Pons (tissue), 1 donor: Measurements from ENCODE around the gene ANKRD13B.
A peak's percentile ranks its signal among the peaks of the same experiment; 100 is the strongest.
"Not testable (repeated sequence)": the region's sequence is repeated elsewhere in the genome, so short reads cannot be mapped to it uniquely, and the experiment has no call there.

ENCODE experiments used
- DNase-seq: peaks from one replicate; pipeline ENCODE4 v3.0.0-alpha.2; 2016; ENCODE audit warnings: low spot score

ANKRD13B gene

DNA sequence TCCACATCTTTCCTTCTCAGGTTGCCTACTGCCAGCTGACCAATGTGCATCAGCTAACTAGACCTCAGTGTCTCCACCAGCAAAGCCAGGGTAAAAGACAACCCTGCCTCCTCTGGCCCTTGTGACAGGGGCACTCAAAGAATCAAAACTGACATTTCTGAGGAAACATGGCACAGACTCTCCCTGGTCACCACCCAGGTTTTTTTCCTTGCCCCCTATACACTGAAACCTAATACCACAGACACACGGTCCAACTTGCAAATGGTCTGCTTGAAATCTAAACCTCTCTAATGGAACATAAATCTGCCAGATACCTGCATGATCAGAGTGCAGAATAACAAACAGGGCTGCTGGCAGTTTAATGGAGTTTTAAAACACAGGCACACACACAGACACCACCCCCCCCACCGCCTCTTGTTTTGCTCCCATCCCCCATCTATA lies 49.3 kb downstream of the ANKRD13B start:
- DNase-seq: no peak

DNA sequence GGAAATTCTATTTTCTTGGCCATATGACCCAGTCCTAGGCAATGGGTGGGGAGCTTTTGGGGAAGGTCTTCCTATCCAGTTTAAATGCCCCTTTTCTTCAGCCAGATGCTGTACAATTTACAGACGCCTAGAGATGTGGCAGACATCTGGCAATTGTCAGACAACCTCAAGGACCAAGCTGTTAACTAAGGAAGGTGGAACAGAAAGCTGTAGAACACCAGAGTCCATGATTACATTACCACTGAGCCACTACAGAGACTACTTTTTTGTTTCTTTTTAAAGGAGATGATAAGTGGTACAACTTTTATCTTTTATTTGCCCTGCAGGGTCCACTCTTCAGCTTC lies 50.9 kb downstream of the ANKRD13B start:
- no peak for DNase-seq

DNA sequence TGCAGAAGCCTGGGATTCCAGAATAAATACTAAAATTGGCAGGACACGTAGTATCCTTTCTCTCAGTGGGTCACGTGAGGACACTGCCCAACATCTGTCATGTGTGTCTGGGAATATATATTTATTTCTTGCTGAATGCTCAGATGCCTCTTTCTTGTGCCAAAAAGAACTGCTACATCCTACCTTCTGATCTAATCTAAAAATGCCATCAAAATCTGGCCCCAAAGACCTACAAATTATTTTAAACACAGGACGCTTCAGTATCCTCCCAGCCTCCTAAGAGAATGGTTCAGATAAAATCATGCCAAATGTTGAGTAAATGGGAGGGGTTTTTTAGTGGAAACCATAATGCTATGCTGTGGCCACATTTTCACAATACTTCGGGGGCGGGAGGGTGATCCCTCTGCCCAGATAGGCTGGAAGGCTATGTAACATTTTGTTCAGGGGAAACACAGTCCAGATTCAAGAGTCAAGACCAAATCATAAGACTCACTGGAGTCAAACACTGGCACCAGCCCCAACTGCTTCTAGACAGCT lies 52.7 kb downstream of the ANKRD13B start:
- no peak for DNase-seq

DNA sequence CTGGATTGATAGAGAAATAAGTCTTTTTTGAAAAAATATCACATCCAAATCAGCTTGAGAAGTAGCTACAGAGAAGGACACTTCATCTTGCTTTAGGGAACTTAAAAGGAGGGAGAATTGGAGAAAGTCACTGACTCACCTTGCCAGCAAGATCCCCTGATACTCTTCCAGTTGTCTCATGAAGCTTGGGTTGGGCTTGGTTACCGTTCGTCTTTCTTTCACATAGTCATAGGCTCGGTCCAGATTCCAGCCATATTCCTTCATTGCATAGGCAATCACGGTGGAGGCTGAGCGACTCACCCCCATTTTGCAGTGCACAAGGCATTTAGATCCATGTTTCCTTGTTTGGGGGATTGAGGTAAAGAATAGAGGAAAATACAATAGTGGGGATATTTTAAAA lies 55.1 kb downstream of the ANKRD13B start:
- no peak for DNase-seq

DNA sequence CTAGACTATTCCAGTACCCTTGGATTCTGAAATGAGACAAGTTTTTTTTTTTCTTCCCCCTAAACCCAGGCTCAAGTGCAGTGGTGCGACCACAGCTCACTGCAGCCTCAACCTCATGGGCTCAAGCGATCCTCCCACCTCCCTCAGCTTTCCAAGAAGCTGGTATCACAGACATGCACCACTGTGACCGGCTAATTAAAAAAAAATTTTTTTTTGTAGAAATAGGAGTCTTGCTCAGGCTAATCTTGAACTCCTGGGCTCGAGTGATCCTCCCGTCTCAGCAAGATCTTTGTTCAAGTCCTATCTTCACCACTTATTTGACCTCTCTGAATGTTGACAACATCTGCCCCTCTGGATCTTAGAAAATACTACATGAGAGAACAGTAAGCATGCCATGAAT lies 56.4 kb downstream of the ANKRD13B start:
- no peak for DNase-seq

DNA sequence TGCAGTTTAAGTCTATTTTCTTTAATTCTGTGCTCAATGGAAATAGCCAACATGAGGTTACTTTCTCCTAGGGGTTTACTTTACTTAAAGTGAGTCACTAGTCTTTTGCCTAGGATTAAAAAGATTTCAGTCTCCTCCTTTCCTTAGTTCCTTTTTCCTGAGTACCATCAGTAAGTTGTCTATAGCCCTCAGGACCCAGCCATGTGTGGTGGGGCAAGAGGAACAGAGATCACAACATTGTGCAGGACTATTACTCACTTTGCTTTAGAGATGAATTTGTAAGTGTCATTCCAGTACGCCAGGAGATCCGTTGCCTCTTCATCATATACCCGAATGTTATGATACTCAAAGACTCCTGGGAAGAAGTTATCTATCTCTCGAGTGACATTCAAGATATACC lies 57.5 kb downstream of the ANKRD13B start:
- DNase-seq: no peak

DNA sequence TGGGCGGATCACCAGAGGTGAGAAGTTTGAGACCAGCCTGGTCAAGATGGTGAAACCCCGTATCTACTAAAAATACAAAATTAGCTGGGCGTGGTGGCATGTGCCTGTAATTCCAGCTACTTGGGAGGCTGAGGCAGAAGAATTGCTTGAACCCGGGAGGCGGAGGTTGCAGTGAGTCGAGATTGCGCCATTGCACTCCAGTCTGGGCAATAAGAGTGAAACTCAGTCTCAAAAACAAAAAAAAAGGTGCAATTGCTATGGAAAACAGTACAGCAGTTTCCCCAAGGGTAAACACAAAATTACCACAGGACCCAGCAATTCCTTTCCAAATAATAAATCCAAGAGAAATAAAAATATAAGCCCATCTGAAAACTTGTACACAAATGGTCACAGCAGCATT lies 59.0 kb downstream of the ANKRD13B start:
- DNase-seq: not testable (repeated sequence)

DNA sequence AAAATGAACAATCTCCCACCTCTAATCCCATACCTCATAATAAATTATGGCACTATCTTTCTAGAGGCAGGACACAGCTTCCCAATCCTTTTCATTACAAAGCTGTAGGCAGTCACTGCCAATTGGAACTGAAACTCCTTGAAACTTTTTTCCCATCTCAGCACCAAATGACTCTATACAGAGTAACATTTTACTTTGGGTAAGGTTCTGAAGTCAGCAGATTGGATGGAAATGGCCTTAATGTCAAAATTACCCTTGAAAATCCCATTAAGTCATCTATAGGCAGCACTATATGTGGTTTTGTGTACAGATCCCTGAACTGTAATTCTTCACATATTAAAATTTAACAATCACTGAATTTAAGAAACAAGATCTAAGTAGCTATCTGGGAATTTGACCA lies 60.0 kb downstream of the ANKRD13B start:
- no peak for DNase-seq

DNA sequence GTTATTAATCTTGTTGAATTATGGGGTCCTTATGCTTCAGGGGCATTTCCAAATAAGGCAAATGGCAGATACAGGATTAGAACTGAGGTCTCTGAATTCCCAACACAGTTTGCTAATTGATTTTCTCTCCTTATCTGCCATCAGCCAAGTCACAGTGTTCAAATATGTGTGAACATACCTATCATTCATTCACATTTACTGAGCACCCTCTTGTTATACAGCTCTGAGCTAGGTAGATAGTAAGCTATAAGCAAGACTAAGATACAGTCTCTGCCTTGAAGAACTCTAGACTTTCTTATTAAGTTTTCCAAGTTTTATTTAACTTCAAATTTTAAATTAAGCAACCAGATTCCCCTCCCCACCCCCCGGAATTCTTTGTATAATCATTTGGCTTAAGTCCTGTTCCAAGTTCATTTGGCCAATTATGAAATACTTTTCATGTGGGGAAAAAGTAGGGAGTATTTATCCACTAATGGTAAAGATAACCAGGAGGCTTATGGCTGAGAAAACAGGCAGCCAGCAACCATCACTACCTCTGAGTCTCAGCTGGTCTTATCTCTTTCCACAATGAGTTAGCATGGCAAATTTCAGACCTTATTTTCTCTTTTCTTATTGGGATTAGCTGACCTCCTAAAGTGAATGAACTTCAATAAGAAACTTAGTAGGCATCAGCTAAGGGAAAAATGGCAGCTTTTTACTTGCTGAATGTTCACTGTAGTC lies 61.2 kb downstream of the ANKRD13B start:
- no peak for DNase-seq

DNA sequence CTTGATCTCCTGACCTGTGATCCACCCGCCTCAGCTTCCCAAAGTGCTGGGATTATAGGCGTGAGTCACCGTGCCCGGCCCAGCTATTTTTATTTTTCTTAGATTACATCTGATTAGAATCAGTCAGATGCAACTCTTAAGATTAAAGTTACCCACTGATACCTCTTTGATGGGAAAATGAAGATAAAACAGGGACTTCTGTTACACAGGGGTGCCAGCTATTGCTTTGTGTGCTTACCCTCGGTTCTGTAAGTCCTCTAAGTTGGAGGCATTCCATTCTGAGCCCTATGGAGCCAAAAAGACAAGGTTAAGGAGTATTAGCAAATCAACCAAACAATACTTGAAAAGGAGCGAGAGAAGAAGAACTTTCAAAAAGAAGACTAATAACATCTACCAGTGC lies 62.4 kb downstream of the ANKRD13B start:
- DNase-seq: no peak

DNA sequence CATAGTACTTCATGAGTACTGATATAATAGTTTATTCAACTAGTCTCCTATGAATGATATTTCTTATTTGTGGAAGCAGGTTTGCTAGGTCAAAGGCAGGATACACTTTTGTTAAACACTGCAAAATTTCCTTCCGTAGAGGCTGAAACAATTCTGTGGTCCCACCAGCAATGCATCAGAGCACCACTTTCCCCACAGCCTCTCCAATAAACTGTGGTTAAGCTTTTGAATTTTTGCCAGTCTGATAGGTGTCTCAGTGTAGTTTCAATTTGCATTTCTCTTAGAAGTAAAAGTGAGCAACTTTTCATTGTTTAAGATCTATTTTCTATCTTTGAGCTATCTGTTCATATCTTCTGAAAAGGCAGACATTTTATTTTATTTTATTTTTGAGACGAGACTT lies 66.2 kb downstream of the ANKRD13B start:
- DNase-seq: no peak

DNA sequence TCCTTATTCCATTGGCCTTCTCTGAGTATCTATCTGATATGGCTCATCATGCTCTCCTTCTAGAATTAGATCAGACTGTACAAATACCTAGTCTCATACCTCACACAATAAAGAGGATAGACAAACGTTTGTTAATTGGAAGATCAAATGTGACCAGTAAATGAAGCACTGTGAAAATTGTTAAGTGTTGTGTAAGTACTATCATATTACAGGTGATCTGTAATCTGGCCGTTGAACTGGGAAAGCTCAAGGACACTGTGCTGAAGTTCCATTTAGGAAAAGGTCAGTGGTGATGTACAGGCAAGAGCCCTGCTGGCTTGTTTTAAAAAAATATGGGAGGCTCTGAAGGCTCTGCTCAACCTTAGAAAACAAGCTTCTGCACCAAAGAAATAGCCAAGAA lies 68.3 kb downstream of the ANKRD13B start:
- no peak for DNase-seq

DNA sequence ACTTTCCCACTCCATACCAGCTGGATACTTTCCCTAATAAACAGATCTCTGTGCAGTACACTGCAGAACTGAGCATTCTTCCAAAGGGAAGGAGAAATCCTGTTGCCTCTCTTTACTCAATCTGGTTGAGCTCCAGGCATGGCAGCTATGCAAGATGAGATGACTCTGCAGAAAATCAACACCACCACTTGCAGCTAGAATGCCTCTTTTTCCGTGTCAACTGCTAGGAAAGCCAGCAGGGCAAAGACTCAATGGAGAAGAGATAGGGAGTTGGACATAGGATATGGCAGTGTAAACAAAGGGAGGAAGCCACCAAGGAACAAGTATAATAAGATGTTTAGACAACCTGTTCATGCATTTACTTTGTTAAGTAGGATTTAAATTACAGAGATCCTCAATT lies 70.2 kb downstream of the ANKRD13B start:
- peak; percentile 44 for DNase-seq
